ENCODE data around the gene RC3H2.

The RC3H2 gene, protein sequence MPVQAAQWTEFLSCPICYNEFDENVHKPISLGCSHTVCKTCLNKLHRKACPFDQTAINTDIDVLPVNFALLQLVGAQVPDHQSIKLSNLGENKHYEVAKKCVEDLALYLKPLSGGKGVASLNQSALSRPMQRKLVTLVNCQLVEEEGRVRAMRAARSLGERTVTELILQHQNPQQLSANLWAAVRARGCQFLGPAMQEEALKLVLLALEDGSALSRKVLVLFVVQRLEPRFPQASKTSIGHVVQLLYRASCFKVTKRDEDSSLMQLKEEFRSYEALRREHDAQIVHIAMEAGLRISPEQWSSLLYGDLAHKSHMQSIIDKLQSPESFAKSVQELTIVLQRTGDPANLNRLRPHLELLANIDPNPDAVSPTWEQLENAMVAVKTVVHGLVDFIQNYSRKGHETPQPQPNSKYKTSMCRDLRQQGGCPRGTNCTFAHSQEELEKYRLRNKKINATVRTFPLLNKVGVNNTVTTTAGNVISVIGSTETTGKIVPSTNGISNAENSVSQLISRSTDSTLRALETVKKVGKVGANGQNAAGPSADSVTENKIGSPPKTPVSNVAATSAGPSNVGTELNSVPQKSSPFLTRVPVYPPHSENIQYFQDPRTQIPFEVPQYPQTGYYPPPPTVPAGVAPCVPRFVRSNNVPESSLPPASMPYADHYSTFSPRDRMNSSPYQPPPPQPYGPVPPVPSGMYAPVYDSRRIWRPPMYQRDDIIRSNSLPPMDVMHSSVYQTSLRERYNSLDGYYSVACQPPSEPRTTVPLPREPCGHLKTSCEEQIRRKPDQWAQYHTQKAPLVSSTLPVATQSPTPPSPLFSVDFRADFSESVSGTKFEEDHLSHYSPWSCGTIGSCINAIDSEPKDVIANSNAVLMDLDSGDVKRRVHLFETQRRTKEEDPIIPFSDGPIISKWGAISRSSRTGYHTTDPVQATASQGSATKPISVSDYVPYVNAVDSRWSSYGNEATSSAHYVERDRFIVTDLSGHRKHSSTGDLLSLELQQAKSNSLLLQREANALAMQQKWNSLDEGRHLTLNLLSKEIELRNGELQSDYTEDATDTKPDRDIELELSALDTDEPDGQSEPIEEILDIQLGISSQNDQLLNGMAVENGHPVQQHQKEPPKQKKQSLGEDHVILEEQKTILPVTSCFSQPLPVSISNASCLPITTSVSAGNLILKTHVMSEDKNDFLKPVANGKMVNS

DNA sequence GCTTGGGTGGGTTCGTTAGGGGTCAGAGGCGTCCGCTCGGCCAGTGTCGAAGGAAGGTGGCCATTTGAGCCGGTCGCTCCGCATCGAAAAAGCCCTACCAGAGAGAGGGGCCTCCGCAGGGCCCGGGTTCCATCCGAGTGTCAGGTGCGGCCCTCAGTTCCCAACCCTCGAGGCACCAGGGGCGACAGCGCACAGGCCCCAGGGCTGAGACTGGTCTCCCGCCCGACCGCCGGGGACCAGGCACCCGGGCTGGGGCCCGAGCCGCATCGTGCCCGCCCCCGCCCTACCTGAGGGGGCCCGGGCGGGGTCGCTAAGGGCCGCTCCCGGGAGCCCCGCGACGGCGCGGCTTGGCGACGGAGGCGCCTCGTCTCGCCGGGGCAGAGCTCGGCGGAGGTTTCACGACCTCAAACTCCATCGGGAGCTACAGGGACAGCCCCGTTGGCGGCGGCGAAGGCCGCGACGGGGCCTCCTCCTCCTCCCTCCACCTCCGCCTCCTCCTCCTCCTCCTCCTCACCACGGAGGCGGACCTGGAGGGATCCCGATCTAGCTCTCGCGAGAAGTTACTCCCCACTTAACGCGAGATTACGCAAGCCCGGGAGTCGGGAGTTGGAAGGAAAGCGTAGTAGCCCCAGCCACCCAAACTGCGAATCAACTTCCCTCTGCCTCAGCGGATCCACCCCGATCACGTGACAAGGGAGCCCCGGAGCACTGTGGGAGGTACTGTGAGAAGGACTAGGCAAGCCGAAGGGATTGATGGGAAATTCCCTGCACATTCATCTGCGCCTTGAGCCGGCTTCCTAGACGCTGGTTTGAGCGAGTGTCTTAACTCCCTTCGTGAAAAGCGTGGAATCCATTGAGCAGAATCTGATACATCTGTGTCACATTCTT is at the start of gene RC3H2:
Gene RC3H2, minus strand, starts transcription at position 537 of the 888 bp plus-strand sequence. CDS start 7,850 bp downstream, outside the sequence.
- peak; percentile 100 for DNase-seq (ENCODE audit: low read depth)
- TF ChIP-seq, protein P1, sequence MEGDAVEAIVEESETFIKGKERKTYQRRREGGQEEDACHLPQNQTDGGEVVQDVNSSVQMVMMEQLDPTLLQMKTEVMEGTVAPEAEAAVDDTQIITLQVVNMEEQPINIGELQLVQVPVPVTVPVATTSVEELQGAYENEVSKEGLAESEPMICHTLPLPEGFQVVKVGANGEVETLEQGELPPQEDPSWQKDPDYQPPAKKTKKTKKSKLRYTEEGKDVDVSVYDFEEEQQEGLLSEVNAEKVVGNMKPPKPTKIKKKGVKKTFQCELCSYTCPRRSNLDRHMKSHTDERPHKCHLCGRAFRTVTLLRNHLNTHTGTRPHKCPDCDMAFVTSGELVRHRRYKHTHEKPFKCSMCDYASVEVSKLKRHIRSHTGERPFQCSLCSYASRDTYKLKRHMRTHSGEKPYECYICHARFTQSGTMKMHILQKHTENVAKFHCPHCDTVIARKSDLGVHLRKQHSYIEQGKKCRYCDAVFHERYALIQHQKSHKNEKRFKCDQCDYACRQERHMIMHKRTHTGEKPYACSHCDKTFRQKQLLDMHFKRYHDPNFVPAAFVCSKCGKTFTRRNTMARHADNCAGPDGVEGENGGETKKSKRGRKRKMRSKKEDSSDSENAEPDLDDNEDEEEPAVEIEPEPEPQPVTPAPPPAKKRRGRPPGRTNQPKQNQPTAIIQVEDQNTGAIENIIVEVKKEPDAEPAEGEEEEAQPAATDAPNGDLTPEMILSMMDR (IDR thresholded peaks at IDR 0.05; ENCODE audit: control insufficient read depth, extremely low read depth, insufficient read depth): no peak
- peak within 1 kb of the TSS; percentile 93 for H3K4me3 ChIP-seq (ENCODE audit: low read depth, low read length)

- TF ChIP-seq, protein P1 (IDR thresholded peaks at IDR 0.05; ENCODE audit: control insufficient read depth, extremely low read depth, insufficient read depth): no peak
- H3K4me3 ChIP-seq (ENCODE audit: low read depth, low read length): peak overlapping the region; percentile 12; the same call in 1 of the 2 replicates
- peak; percentile 59 for DNase-seq (ENCODE audit: low read depth)
These were observed 49.1 kb upstream of the RC3H2 start for GRCh38 chr9:122954253-122954691.

DNA sequence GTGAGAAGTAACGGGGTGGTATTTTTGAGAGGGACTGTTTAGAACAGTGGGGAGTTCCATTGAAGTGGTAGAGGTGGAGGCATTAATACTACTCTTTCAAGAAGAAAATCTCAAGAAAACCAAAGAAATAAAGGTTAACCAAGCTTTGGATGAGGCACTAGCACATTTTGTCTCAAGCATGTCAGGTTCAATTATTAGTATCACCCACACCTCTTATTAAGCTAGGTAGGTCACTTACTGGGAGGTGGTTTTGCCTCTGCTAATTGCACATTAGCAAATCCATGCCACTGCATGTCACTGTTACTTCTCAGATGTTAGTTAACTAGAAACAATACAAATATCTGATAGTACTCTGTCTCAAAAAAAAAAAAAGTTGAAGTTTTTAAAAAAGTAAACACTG is 45.9 kb upstream of the RC3H2 start:
- H3K4me3 ChIP-seq (ENCODE audit: low read depth, low read length): no peak overlapping the region
- no peak for DNase-seq (ENCODE audit: low read depth)
- TF ChIP-seq, protein P1 (IDR thresholded peaks at IDR 0.05; ENCODE audit: control insufficient read depth, extremely low read depth, insufficient read depth): no peak

- DNase-seq (ENCODE audit: low read depth): no peak
- no peak overlapping the region for H3K4me3 ChIP-seq (ENCODE audit: low read depth, low read length)
- TF ChIP-seq, protein P1 (IDR thresholded peaks at IDR 0.05; ENCODE audit: control insufficient read depth, extremely low read depth, insufficient read depth): no peak
These were observed 45.1 kb upstream of the RC3H2 start for GRCh38 chr9:122950263-122950662.

GRCh38 chr9:122949696-122950095 is 44.5 kb upstream of the RC3H2 start:
- no peak overlapping the region for H3K4me3 ChIP-seq (ENCODE audit: low read depth, low read length)
- TF ChIP-seq, protein P1 (IDR thresholded peaks at IDR 0.05; ENCODE audit: control insufficient read depth, extremely low read depth, insufficient read depth): no peak
- no peak for DNase-seq (ENCODE audit: low read depth)

- no peak overlapping the region for H3K4me3 ChIP-seq (ENCODE audit: low read depth, low read length)
- TF ChIP-seq, protein P1 (IDR thresholded peaks at IDR 0.05; ENCODE audit: control insufficient read depth, extremely low read depth, insufficient read depth): no peak
- DNase-seq (ENCODE audit: low read depth): no peak
These were observed 43.2 kb upstream of the RC3H2 start for GRCh38 chr9:122948313-122948712.

Data from LNCaP clone FGC (cell line).